ENCODE results near the gene SP5. TPM values are rescaled to one million over a fixed set of nuclear protein-coding genes. Genes with fewer than 3 reads are reported as not detected.

The SP5 gene
- total and polyA plus RNA-seq, 10 of the 15 experiments (the other 5 are each of a cell fraction or from before 2014, with no cell fraction given): not detected

DNA sequence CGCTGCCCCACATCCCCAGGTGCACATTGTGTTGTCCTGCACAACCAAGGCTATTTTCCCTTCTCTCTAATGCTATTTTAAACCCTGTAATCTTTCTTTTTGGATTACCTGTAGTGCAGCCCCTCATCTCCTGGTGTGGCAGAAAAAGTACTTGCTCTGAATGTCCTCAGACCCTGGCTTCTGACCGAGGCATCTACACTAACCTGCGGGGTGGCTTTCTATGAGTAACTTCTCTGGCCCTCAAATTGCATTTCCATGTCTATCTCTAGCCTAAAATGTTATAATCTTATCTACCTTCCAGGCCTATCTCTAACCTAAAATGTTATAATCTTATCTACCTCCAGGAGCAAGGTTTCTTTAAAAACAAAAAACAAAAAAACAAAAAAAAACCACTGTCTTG is 18.2 kb upstream of the SP5 start (continued):
- TF ChIP-seq, protein P1, sequence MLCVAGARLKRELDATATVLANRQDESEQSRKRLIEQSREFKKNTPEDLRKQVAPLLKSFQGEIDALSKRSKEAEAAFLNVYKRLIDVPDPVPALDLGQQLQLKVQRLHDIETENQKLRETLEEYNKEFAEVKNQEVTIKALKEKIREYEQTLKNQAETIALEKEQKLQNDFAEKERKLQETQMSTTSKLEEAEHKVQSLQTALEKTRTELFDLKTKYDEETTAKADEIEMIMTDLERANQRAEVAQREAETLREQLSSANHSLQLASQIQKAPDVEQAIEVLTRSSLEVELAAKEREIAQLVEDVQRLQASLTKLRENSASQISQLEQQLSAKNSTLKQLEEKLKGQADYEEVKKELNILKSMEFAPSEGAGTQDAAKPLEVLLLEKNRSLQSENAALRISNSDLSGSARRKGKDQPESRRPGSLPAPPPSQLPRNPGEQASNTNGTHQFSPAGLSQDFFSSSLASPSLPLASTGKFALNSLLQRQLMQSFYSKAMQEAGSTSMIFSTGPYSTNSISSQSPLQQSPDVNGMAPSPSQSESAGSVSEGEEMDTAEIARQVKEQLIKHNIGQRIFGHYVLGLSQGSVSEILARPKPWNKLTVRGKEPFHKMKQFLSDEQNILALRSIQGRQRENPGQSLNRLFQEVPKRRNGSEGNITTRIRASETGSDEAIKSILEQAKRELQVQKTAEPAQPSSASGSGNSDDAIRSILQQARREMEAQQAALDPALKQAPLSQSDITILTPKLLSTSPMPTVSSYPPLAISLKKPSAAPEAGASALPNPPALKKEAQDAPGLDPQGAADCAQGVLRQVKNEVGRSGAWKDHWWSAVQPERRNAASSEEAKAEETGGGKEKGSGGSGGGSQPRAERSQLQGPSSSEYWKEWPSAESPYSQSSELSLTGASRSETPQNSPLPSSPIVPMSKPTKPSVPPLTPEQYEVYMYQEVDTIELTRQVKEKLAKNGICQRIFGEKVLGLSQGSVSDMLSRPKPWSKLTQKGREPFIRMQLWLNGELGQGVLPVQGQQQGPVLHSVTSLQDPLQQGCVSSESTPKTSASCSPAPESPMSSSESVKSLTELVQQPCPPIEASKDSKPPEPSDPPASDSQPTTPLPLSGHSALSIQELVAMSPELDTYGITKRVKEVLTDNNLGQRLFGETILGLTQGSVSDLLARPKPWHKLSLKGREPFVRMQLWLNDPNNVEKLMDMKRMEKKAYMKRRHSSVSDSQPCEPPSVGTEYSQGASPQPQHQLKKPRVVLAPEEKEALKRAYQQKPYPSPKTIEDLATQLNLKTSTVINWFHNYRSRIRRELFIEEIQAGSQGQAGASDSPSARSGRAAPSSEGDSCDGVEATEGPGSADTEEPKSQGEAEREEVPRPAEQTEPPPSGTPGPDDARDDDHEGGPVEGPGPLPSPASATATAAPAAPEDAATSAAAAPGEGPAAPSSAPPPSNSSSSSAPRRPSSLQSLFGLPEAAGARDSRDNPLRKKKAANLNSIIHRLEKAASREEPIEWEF (IDR thresholded peaks at IDR 0.05; ENCODE audit: insufficient replicate concordance, low read depth, low read length): no peak

DNA sequence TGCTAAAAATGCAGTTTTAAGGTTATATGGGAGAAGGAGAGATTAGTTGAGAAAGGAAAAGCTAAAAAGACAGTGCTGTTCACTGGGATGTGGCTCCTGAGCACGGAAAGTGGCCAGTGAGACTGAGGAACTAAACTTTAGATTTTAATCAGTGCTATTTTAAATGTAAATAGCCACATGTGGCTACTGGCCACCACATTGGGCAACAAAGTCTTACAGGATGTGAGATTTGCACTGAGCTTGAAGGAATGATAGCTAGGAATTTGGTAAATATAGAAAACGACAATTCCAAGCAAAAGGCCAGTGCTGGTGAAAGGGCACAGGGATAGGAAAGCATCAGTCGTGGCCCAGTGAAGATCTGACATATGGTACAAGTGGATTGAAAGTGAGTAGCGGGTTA is 14.1 kb upstream of the SP5 start:
- no peak overlapping the region for H2AFZ ChIP-seq (ENCODE audit: control insufficient read depth, low read depth, low read length)
- no peak overlapping the region for H3K4me3 ChIP-seq
- H3K27ac ChIP-seq (ENCODE audit: control insufficient read depth, insufficient read depth): no peak overlapping the region
- no TSS peak for BruUV-seq (replicated peaks)
- no peaks in the 10 kb centered on the region for H3K9me3 ChIP-seq (replicated peaks; ENCODE audit: control insufficient read depth, insufficient read depth, low read length)
- H3K79me2 ChIP-seq (ENCODE audit: control insufficient read depth, insufficient read depth, low read length): no peaks in the 10 kb centered on the region
- CTCF ChIA-PET: interaction anchor here (1.1 to 1.8 kb wide), 3 partner anchors 21 to 292 kb away, joined by 3 to 5 read pairs (median 3); no protein-coding TSS in a partner anchor
- SMC1A ChIA-PET (ENCODE audit: uncharacterized antibody, unreplicated experiment): interaction anchor here (0.5 to 1.5 kb wide), 5 partner anchors 9 to 1117 kb away, joined by 3 to 6 read pairs (median 5); no protein-coding TSS in a partner anchor
- WGBS (ENCODE audit: insufficient coverage, insufficient replicate concordance, low lambda C conversion rate, missing lambda C conversion rate): 17% methylated on average over 4 of the region's 4 CpGs
- H3K27me3 ChIP-seq (replicated peaks in 1 of 2; ENCODE audit: control insufficient read depth in 2 of 2, insufficient read depth in 2 of 2, low read length in 1 of 2): no peaks in the 10 kb centered on the region; a peak in 2 of 4 replicates
- no peaks in the 10 kb centered on the region for H4K20me1 ChIP-seq (ENCODE audit: control insufficient read depth, insufficient read depth)
- intact Hi-C loops (cut with micrococcal nuclease; ENCODE audit: unreplicated experiment): no loop called here
- FAIRE-seq (no peak), ATAC-seq (no peak), DNase-seq (ENCODE audit: low read depth, low spot score) (no peak)
- RAD21 ChIA-PET (ENCODE audit: unreplicated experiment): interaction anchor here (0.9 kb wide), 1 partner anchor 292 kb away, joined by 3 read pairs; no protein-coding TSS in a partner anchor
- H3K4me2 ChIP-seq (ENCODE audit: control insufficient read depth, insufficient read depth): no peak overlapping the region
- TF ChIP-seq, protein P2, sequence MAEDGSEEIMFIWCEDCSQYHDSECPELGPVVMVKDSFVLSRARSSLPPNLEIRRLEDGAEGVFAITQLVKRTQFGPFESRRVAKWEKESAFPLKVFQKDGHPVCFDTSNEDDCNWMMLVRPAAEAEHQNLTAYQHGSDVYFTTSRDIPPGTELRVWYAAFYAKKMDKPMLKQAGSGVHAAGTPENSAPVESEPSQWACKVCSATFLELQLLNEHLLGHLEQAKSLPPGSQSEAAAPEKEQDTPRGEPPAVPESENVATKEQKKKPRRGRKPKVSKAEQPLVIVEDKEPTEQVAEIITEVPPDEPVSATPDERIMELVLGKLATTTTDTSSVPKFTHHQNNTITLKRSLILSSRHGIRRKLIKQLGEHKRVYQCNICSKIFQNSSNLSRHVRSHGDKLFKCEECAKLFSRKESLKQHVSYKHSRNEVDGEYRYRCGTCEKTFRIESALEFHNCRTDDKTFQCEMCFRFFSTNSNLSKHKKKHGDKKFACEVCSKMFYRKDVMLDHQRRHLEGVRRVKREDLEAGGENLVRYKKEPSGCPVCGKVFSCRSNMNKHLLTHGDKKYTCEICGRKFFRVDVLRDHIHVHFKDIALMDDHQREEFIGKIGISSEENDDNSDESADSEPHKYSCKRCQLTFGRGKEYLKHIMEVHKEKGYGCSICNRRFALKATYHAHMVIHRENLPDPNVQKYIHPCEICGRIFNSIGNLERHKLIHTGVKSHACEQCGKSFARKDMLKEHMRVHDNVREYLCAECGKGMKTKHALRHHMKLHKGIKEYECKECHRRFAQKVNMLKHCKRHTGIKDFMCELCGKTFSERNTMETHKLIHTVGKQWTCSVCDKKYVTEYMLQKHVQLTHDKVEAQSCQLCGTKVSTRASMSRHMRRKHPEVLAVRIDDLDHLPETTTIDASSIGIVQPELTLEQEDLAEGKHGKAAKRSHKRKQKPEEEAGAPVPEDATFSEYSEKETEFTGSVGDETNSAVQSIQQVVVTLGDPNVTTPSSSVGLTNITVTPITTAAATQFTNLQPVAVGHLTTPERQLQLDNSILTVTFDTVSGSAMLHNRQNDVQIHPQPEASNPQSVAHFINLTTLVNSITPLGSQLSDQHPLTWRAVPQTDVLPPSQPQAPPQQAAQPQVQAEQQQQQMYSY (CRISPR knock-in tag; IDR thresholded peaks at IDR 0.05): no peak
- H3K4me1 ChIP-seq (ENCODE audit: control insufficient read depth, insufficient read depth, low read length): no peaks in the 10 kb centered on the region
- no peaks in the 10 kb centered on the region for H3K36me3 ChIP-seq (ENCODE audit: control insufficient read depth in 2 of 2, insufficient read depth in 2 of 2, low read length in 1 of 2)
- in situ Hi-C loops (cut with MboI): no loop called here
- no peak overlapping the region for H3K9ac ChIP-seq (ENCODE audit: control insufficient read depth, insufficient read depth, low read length)
- POLR2A ChIA-PET: no interaction called here

Measured in GM12878 (cell line).